Astrocyte of the spinal cord (primary cell): ENCODE results near the gene INTU.

Source experiments
- DNase-seq: peaks from one replicate; pipeline ENCODE4 v3.0.0; 2011; ENCODE audit warnings: low read depth, low spot score
- H3K4me3 ChIP-seq: 2 replicates; pipeline ENCODE4 v1.5.1; 2011; ENCODE audit warnings: low read depth, mild to moderate bottlenecking, low read length, moderate library complexity
- CTCF ChIP-seq: IDR thresholded peaks from 2 replicates; pipeline ENCODE4 v1.5.1; 2012; ENCODE audit warnings: low read depth, mild to moderate bottlenecking, low read length, inconsistent platforms
- in situ Hi-C: cut with HindIII; loops from 2 replicates; pipeline ENCODE4 v1.10.0; 2017; ENCODE audit warnings: low sequenced_read_pairs

INTU gene

DNA sequence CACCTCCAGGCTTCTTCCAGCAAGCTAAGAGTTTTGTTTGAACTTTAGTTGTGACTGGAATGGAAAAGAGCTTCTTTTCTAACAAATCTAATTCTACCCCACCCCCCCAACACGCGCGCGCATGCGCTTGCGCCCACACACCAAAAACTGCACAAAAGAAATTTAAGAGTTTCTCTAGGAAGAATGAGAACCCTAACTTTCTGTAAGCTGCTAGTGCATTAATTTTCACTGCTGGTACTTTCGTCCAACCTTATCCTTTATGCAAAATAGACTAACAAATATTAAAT is 9.0 kb upstream of the INTU start:
- peak; percentile 70 for DNase-seq
- peak overlapping the region; percentile 81 for H3K4me3 ChIP-seq
- TF ChIP-seq CTCF: no peak
- in situ Hi-C loops: no loop called here

DNA sequence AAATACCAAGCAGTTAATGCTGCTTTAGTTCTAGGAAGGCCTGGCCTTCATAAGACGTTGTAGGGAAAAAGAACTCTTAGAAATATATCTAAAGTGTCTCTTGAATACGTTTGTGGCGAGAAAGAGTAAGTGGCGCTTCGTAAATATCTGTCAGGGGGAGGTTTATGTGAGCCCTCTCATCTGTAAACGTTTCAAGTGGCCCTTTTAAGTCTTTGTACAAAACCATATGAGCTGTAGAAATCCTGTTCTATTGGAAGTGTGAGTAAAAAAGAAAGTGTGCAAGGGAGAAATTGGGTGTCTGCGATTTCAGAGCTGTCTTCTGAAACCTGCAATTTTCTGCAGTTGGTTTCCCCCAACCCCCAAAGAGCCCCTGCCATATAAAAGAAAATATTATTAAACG is 8.6 kb upstream of the INTU start:
- DNase-seq: no peak
- in situ Hi-C loops: no loop called here
- no peak for TF ChIP-seq CTCF

DNA sequence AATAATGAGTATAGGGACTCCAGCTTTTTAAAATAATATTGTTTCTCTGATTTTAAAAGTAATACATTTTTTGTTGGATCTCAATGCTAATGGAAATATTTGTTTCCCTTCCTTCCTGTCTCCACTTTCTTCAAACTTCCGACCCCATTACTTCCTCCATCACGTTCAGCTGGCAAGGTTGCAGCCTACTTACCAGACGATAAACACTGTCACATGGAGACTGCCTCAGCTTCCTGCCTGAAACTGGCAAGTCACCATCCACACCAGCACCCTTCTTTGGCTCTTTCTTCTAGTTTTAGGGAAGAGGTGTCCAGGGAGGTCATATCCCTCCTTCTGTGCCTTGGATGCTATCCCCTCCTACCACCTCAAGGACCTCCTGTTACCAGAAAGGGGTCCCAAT is 3.4 kb upstream of the INTU start:
- in situ Hi-C loops: no loop called here
- TF ChIP-seq CTCF: no peak
- no peak overlapping the region for H3K4me3 ChIP-seq
- no peak for DNase-seq

More for the DNA sequence above, 8.6 kb upstream of the INTU start:
- H3K4me3 ChIP-seq: peak overlapping the region; percentile 81

GRCh38 chr4:127630152-127630551 is 2.6 kb upstream of the INTU start:
- in situ Hi-C loops: no loop called here
- no peak overlapping the region for H3K4me3 ChIP-seq
- DNase-seq: no peak
- no peak for TF ChIP-seq CTCF

GRCh38 chr4:127631420-127631819 is 1.3 kb upstream of the INTU start:
- peak; percentile 20 for DNase-seq
- in situ Hi-C loops: no loop called here
- no peak for TF ChIP-seq CTCF
- no peak overlapping the region for H3K4me3 ChIP-seq

DNA sequence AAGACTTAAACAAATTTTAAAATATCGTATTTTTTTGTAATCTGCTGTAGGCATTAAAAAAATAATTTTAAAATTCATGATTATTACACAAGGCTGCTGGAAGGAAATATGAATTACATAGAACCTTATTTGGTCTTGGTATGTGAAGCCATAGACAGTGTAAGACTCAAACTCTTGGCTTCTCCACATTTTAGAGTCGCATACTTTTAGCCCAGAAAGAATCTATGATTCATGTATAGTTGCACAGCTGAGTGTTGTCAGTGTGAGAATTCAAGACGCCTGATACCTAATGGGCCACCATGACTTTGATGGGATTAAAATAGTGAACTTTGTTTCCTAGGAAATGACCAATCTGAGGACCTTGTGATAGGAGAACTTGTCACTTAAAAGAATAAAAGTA is 1.4 kb downstream of the INTU start:
- no peak overlapping the region for H3K4me3 ChIP-seq
- DNase-seq: peak; percentile 64
- TF ChIP-seq CTCF: no peak
- in situ Hi-C loops: no loop called here

GRCh38 chr4:127641524-127641923 is 8.8 kb downstream of the INTU start:
- in situ Hi-C loops: no loop called here
- DNase-seq: no peak
- no peak for TF ChIP-seq CTCF
- no peak overlapping the region for H3K4me3 ChIP-seq
